COLO668 (cell line): ENCODE results near the gene LGR4.
A peak's percentile ranks its signal among the peaks of the same experiment; 100 is the strongest.
"Not testable (repeated sequence)": the region's sequence is repeated elsewhere in the genome, so short reads cannot be mapped to it uniquely, and the experiment has no call there.

ENCODE experiments used
- DNase-seq: peaks from one replicate; lab custom pipeline; 2025; ENCODE audit not compliant: unreplicated experiment; lab: John Stamatoyannopoulos, UW

LGR4 gene, protein sequence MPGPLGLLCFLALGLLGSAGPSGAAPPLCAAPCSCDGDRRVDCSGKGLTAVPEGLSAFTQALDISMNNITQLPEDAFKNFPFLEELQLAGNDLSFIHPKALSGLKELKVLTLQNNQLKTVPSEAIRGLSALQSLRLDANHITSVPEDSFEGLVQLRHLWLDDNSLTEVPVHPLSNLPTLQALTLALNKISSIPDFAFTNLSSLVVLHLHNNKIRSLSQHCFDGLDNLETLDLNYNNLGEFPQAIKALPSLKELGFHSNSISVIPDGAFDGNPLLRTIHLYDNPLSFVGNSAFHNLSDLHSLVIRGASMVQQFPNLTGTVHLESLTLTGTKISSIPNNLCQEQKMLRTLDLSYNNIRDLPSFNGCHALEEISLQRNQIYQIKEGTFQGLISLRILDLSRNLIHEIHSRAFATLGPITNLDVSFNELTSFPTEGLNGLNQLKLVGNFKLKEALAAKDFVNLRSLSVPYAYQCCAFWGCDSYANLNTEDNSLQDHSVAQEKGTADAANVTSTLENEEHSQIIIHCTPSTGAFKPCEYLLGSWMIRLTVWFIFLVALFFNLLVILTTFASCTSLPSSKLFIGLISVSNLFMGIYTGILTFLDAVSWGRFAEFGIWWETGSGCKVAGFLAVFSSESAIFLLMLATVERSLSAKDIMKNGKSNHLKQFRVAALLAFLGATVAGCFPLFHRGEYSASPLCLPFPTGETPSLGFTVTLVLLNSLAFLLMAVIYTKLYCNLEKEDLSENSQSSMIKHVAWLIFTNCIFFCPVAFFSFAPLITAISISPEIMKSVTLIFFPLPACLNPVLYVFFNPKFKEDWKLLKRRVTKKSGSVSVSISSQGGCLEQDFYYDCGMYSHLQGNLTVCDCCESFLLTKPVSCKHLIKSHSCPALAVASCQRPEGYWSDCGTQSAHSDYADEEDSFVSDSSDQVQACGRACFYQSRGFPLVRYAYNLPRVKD

GRCh38 chr11:27472398-27473016 is at the start of gene LGR4:
Gene LGR4 (minus strand): TSS chr11:27472790. CDS start chr11:27472302, 488 bp downstream.
- DNase-seq = peak; percentile 91

GRCh38 chr11:27520226-27520625 is 47.6 kb upstream of the LGR4 start:
- no peak for DNase-seq

DNA sequence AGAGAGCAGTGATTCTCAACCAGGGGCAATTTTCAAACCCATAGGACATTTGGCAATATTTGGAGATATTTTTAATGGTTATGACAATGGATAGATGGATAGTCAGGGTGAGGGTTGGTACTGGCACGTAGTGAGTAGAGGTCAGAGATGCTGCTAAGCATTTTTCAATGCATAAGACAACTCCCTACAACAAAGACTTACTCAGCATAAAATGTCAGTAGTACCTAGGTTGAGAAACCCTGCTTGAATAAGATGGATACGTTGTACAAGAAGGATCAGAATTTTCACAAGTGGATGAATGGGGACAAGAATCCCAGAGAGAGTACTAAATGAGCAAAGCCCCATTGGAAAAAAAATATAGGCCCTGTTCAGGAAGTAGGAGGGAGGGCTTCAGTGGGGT is 45.9 kb upstream of the LGR4 start:
- DNase-seq = no peak

- not testable (repeated sequence) for DNase-seq
Measured at GRCh38 chr11:27517490-27517889, 44.9 kb upstream of the LGR4 start.

- DNase-seq = no peak
Measured at GRCh38 chr11:27514558-27514957, 42.0 kb upstream of the LGR4 start.

- no peak for DNase-seq
Measured at GRCh38 chr11:27514076-27514475, 41.5 kb upstream of the LGR4 start.

DNA sequence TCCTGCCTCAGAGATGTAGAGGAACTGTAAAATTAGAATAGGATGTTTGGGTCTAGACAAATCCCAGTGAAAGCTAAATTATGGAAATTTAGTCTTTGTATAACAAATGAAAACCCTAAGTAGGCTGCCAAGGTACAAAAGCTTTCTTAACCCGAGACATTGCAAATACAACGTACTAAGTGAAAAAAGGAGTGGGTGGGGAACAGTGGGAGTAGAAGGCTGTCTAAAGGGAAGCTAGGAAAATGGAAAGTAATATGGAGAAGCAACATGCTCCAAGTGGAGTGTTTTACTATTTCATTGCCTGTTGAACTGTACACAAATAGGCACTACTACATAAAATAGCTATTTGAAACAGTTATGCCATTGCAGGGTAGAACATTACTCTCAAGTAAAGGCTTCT is 40.8 kb upstream of the LGR4 start:
- DNase-seq = no peak

DNA sequence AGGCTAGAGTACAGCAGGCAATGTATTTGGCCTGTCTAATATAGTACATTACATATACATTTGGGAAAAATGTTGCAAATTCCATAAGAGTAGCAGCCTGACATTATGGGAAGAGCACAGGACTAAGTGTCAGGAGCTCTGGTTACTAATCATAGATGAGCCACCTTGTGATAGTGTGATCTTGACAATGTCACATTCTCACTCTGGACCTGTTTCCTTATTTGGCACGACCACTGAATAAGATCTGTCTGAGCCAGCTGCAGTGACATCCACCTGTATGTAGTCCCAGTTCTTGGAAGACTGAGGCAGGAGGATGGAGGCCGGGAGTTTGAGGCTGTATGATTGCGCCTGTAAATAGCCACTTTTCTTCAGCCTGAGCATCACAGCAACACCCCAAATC is 39.6 kb upstream of the LGR4 start:
- DNase-seq = no peak

DNA sequence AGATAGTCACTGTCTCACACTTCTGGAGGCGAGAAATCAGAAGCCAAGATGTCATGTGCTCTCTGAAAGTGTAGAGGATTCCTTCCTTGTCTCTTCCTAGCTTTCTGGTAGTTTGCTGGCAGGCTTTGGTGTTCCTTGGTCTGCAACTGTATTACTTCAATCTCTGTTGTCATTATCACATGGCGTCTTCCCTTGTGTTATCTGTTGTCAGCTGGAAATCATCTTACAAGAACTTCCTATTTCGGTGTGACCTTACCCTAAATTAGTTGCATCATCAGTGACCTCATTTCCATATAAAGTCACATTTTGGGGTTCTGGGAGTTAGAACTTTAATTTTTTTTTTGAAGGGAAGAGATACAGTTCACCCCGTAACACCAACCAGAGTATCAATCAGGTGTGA is 37.3 kb upstream of the LGR4 start:
- no peak for DNase-seq

DNA sequence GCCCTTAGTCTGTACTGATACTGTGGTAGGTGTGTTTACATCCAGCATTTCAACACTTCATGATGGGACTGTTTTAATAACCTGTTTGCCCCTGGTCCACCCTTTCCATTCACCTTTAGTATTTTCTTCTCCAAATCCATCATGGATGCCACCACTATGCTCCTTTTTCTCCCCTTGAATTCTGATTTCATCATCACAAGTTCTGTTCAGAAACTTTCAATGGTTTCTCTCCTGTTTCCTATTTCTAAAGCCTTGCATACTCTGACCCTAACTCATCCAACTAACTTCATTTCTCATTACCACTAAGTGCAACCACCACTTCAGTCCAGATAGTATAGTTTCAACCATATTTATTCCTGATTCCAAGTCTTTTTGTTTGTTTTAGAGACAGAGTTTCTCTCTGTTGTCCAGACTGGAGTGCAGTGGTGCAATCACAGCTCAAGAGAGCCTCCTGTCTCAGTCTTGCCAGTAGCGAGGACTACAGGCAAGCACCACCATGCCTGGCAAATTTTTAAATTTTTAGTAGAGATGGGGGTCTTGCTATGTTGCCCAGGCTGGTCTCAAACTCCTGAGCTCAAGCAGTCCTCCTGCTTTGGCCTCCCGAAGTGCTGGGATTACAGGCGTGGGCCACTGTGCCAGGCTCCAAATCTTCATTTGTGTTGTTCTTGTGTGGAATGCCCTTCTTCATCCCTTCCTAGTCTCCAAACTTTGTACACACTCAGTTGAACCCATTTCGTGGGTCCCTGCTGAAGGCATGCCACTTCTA is 35.1 kb upstream of the LGR4 start:
- DNase-seq = no peak

- peak; percentile 96 for DNase-seq
Measured at GRCh38 chr11:27506200-27507182, 33.9 kb upstream of the LGR4 start, which contains the start of gene LIN7C. Gene LIN7C (minus strand): TSS chr11:27506769. CDS start chr11:27506752, 17 bp downstream.

GRCh38 chr11:27505781-27506180 is 33.2 kb upstream of the LGR4 start:
- no peak for DNase-seq

- no peak for DNase-seq
Measured at GRCh38 chr11:27504205-27504604, 31.6 kb upstream of the LGR4 start.

DNA sequence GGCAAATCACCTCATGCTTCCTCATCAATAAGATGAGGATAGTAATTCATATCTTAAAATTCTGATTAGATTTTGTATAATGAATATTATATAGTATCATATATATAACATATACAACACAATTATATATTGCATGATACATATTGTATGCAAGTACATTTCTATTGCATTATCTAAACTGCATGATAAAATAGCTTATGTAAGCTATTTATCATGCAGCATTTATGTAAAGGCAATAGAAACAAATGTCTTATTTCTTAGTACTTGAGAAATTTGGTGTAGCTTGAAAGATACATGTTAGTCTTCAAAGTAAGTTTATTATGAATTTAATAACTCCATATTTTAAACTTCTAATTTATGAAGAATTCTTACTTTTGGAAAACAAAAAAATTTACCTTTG is 28.5 kb upstream of the LGR4 start:
- no peak for DNase-seq

GRCh38 chr11:27497911-27498310 is 25.3 kb upstream of the LGR4 start:
- DNase-seq = no peak

- DNase-seq = no peak
Measured at GRCh38 chr11:27497284-27497866, 24.8 kb upstream of the LGR4 start.

- no peak for DNase-seq
Measured at GRCh38 chr11:27496461-27496860, 23.9 kb upstream of the LGR4 start.

DNA sequence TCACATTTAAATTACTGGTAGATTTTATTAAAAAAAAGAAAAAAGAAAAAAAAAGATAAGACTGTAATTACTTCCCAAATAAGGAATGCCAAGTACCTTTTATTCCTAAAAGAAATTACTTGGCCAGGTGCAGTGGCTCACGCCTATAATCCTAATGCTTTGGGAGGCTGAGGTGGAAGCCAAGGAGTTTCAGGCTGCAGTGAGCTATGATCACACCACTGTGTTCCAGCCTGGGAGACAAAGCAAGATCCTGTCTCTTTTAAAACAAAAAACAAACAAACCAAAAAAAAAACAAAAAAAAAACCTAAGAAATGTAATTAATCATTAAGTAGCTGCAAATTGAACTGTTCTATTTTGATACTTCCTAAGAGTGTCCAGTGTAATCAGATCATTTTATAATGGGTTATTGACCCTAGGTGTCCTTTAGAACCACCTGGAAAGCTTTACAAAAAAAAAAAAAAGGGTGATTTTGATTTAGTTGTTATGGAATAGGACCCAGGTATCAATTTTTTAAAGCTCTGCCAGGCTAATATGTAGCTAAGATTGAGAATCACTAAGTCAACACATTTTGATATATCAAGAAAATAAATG is 23.2 kb upstream of the LGR4 start:
- no peak for DNase-seq

GRCh38 chr11:27489092-27489491 is 16.5 kb upstream of the LGR4 start:
- DNase-seq = no peak
